Germinal center (tissue), 1 donor: ENCODE data around the gene MARCHF2.
"Not testable (repeated sequence)": the region's sequence is repeated elsewhere in the genome, so short reads cannot be mapped to it uniquely, and the experiment has no call there.

ENCODE experiments used
- DNase-seq: peaks from one replicate; pipeline ENCODE4 v3.0.0; 2012; ENCODE audit warnings: mixed read lengths, low spot score

Gene MARCHF2

DNA sequence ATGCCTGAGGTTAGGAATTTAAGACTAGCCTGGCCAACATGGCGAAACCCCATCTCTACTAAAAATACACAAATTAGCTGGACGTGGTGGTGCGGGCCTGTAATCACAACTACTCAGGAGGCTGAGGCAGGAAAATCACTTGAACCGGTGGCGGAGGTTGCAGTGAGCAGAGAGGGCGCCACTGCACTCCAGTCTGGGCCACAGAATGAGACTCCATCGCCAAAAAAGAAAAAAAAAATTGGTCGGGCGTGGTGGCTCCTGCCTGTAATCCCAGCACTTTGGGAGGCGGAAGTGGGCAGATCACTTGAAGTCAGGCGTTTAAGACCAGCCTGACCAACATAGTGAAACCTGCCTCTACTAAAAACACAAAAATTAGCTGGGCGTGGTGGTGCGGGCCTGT is 2.4 kb upstream of the MARCHF2 start:
- DNase-seq = not testable (repeated sequence)

DNA sequence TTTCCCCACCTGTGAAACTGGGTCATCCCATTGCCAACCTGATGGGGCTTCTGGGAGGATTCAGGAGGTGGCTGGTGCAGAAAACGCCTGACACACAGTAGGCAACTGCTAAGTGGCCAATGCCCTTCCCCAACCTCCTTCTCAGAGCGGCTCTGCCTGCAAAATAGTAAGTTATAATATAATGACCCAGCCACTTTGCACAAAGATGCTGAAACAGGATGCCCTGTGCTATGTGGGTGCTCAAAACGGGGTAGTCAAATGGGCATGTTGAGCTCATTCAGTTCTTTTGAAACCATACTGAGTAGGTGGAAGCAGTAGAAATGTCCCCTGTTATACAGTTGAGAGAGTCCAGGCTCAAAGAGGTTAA is 507 bp downstream of the MARCHF2 start:
- DNase-seq = no peak

DNA sequence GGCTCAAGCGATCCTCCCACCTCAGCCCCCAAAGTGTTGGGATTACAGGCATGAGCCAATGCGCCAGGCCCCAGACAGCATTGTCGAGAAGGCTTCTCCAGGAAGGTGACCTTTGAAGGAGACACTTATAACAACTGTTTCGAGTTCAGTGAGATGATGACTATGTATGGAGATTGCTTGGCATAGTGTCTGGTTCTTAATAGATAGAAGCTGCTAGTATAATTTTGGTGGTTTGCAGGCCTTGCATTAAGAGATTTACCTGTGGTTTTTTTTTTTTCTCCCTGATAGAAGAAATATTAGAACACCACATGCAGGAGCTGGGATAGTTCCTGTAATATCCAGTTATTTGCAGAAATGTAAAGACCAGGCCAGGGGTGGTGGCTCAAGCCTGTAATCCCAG is 3.7 kb downstream of the MARCHF2 start:
- no peak for DNase-seq

DNA sequence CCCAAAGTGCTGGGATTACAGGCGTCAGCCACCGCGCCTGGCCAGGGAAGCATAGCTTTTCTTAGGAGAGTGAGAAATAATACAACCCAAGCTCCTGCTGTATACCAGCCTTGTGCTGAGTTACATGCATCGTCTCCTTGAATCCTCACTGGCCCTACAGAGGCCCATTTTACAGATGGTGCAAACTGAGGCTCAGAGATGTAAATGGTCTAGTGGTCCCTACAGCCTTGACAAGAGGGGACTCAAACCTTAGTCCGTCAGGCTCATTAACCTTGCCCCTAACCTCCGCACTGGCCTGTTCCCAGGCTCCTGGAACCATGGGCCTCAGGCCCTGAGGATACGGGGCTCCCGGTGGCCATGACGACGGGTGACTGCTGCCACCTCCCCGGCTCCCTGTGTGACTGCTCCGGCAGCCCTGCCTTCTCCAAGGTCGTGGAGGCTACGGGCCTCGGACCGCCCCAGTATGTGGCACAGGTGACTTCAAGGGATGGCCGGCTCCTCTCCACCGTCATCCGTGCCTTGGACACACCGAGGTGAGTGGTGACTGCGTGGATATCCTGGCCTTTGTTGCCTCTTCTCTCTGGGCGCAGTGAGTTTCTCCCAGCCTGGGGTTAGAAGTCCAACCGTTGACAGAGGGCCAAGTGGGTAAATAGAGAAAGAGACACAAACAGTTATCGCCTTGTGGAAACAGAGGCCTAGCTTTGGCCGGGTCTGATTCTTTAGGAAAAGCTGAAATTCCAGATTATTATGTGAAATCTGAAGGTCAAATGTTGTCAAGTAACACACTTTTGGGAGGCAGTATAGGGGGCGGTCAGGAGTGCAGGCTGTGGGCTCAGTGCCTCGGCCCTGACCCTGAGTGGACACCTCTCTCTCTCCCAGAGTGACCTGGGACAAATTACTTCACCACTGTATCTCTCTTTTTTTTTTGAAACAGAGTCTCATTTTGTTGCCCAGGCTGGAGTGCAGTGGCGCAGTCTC is 8.7 kb downstream of the MARCHF2 start:
- DNase-seq = no peak

DNA sequence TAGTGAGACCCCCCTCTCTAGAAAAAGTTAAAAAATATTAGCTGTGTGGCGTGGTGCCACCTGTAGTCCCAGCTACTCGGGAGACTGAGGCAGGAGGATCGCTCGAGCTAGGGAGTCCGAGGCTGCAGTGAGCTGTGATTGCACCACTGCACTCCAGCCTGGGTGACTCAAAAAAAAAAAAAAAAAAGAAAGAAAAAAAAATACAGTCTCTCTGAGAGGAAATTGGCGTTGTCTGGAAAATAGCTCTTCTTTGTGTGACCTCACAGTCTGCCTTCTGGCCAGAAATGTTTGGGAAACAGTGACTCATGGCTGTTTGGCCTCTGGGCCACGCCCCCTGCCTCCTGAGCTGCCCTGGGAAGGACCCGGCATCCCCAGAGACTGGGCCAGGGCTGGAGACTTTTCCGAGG is 10.7 kb downstream of the MARCHF2 start:
- no peak for DNase-seq

DNA sequence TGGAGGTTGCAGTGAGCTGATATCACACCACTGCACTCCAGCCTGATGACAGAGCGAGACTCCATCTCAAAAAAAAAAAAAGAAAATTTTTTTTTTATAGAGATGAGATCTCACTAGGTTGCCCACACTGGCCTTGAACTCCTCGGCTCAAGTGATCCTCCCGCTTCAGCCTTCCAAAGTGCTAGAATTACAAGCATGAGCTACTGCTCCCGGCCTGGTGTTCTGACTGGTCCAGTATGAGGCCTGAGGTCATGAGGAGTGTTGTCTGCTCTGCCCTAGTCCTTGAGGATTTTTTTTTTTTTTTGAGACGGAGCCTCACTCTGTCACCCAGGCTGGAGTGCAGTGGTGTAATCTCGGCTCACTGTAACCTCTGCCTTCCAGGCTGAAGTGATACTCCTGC is 12.2 kb downstream of the MARCHF2 start:
- DNase-seq = not testable (repeated sequence)

DNA sequence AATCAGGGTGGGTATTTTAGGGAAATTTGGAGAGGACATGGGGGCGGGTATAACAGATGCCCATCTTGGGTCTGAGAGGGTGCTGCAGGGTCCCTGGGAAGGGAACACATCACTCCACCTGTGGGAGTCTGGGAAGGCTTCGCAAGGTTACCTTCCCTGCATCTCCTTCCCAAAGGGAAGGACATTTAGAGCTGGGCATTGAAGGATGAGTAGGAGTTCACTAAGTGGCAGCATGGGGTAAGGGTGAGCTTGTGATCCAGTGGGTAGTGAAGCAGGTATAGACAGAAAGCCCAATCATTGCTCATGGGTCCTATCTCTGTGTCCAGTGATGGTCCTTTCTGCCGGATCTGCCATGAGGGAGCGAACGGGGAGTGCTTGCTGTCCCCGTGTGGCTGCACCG is 13.2 kb downstream of the MARCHF2 start:
- no peak for DNase-seq

DNA sequence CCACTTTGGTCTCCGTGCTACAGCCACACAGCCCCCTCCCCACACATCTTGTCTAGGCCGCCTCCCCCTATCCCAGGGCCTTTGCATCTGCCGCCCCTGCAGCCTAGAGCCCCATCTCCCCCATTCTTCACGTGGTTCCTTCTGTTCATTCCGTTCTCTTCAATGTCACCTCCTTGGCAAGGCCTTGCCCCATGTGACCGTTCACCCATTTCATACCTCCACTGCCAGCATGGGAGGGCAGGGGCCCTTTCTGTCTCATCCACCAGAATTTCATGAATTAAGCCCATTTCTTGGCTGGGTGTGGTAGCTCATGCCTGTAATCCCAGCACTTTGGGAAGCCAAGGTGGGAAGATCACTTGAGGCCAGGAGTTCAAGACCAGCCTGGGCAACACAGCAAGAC is 15.9 kb downstream of the MARCHF2 start:
- DNase-seq = no peak

DNA sequence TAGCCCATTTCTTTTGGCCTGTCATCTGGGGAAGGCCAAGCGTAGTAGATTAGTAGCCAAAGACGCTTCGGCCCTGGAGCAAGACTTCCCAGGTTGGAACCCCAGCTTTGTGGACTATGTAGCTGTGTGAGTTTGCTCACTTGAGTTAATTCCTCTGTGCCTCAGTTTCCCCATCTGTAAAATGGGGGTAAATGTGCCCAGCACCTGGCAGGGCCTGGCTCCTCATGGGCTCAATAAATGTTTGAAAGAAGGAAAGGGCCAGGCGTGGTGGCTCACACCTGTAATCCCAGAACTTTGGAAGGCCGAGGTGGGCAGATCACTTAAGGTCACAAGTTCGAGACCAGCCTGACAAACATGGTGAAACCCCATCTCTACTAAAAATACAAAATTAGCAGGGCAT is 16.7 kb downstream of the MARCHF2 start:
- no peak for DNase-seq

DNA sequence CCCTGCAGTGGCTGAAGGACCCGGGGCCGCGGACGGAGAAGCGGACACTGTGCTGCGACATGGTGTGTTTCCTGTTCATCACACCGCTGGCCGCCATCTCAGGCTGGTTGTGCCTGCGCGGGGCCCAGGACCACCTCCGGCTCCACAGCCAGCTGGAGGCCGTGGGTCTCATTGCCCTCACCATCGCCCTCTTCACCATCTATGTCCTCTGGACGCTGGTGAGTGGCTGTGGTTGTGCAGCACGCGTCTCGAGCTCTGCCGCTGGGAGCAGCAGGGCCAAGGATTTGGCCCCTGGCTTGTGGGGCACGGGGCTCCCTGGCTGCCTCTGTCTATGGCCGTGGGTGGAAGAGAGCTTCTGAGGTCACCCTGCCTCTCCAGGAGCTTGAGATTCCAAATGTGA is 17.5 kb downstream of the MARCHF2 start:
- DNase-seq = no peak

DNA sequence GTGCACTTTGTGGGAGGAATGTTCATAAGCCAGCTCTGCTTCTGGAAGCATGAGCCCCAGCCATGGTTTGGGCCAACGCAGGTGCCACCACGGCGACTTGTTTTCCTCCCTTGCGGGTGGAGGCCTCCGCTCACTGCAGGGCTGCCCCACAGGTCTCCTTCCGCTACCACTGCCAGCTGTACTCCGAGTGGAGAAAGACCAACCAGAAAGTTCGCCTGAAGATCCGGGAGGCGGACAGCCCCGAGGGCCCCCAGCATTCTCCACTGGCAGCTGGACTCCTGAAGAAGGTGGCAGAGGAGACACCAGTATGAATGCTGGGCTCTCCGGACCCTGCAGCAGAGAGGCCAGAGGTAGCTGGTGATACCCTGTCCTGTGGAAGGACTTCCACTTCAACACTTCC is 25.1 kb downstream of the MARCHF2 start:
- no peak for DNase-seq

DNA sequence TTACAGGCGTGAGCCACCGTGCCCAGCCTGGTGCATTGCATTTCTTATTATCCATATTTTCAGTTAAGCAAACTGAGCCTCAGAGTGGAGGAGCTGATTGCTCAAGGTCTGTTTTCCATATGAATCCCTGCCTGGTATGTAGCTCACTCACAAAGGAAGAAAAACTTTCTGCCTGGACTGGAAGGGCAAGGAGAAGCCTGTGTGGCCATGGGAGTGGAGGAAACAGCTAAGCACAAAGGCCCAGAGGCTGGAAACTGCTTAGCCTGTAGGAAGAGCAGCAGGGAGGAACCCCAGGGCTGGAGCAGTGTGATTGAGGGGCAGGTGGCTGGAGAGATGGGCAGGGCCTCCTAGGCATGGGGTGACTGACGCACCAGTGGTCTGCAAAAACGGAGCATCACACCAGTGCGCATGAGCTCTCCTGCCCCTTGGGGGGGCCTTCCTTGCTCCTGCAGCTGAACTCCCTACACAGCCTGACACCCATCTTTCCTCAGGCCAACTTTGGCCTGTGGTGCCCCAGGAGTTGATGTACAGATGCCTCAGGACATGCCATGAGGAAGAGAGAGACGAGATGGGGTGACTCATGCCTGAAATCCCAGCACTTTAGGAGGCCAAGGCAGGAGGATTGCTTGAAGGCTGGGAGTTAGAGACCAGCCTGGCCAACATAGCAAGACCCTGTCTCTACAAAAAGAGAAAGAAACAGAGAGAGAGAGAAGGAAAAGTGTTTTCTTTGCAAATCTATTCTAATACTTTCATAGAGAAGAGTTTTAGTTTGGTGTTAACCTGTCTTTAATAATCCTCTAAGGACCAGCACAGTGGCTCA is 28.8 kb downstream of the MARCHF2 start:
- DNase-seq = no peak

DNA sequence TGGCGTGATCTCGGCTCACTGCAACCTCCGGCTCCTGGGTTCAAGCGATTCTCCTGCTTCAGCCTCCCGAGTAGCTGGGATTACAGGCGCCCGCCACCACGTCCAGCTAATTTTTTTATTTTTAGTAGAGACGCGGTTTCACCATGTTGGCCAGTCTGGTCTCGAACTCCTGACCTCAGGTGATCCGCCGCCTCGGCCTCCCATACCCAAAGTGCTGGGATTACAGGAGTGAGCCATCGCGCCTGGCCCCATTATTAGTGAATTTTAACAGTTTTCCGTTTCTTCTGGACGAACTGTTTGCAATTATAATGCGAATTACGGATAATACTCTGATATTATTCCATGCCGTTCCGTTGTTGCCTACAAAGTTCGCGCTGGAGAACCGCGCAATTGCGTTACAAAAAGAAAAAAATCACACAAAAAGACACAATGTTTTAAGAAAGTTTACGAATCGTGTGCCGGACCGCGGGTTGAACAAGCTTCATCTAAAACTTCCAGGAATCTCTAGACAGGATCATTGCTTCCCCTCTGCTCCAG is 31.1 kb downstream of the MARCHF2 start:
- not testable (repeated sequence) for DNase-seq

DNA sequence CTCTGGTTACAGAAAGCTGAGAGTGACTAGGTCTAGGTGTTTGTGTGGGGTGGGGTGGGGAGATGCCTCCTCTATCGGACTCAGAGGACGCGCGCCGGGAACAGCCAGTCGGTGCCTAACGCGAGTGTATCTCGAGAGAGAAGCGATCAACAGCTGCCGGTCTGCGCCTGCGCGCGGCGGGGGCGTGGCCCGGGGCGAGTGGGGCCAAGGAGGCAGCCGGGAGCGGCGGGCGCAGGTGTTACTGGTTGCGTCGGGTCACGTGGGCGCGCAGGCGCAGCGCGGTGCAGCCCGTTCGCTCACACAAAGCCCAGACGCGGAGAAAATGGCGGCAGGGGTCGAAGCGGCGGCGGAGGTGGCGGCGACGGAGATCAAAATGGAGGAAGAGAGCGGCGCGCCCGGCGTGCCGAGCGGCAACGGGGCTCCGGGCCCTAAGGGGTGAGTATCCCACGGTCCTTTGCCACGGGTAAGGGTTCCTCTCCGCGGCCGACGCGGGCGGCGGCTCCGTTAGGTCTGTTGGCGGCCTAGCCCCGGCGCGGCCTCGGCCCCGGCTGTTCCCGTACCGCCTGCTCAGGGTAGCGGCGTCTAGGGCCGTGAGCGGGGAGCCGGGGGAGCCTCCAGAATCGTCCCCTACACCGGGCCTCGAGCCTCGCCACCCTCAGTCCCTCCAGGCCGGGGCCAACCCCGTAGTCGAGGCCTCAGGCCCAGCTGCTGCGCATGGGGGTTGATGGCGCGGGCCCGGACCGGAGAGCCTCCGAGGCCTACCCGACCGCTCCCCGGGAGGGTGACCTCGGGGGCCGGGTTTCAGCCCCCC is 31.8 kb downstream of the MARCHF2 start, which contains the start of gene HNRNPM:
Gene HNRNPM, plus strand, starts transcription at position 299 of the 811 bp plus-strand sequence. Its CDS starts 24 bp downstream, at position 323.
- DNase-seq = peak; percentile 98

DNA sequence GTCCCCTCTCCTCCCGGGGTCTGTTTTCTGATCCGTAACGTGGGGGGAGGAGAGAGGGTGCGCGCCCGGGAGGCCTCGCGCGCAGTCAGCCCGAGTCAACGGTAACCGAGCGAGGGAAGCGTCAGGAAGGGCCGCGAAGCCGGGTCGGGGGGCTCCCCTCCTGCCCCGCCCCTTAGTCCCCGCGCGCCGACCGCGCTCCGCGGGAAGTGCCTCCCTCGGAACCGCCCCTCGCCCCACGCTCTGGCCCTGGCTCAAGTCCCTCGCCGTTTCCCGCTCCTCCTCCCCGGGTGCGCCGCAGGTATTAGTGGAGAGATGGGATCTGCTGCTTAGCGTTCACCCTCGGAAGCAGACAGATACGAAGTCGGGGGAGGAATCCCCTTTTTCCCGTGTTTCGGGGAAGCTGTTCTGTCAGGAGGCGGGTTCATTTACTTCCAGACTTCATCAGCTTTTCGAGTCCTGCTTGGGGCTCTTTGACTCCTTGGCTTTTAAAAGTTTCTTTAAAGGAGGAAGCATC is 32.4 kb downstream of the MARCHF2 start:
- peak; percentile 43 for DNase-seq

DNA sequence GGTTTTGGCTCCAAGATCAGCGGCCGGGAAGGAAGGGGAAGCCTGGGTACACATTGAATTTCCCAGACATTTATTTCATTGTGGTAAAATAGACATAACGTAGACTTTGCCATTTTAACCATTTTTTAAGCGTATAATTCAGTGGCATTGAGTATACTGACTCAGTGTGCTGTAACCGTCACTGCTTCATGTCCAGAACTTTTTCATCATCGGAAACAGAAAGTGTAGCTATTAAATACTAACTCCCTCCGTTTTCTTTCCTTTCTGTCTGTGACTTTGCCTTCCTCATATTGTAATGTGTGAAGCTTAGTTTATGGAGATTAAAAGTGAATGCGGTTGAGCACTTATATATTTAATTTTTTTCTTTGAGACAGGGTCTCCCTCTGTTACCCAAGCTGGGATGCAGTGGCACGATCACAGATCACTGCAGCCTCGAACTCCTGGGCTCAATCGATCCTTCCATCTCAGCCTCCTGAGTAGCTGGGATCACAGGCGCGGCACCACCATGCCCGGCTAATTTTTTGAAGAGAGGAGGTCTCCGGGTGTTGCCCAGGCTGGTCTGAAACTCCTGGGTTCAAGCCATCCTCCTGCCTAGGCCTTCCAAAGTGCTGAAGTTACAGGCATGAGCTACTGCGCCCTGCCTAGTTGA is 33.1 kb downstream of the MARCHF2 start:
- DNase-seq = no peak

DNA sequence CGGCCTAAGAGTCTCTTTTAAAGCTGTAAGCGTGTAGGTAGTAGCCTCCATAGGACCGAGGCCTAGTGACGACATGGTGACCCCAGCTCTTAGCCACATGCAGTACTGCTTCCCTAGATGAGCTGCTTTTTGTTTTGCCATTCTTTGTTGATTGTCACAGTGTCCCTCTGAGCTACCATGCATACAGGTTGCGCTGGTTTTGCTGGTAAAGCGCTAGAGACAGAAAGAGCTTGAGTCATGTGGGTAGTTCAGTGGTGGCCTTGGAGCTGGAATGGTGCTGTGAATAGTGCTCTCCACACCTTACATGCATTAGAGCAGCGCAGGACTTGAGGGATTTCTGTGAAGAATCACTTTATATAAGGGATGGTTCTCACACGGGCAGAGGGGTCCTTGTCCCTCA is 36.7 kb downstream of the MARCHF2 start:
- no peak for DNase-seq

DNA sequence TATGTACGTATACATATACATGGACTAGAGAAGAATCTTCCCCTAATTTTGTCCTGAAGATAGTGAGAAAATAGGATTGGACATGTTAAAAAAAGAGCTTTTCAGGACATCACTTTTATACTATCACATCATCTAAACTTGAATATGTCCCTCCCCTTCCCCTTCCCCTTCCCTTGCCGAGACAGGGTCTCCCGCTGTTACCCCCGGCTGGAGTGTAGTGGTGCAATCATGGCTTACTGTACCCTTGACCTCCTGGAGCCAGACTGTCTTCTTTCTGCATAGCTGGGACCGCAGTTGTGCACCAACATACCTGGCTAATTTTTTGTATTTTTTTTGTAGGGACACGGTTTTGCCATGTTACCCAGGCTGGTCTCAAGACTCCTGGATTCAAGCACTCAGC is 38.3 kb downstream of the MARCHF2 start:
- DNase-seq = no peak

DNA sequence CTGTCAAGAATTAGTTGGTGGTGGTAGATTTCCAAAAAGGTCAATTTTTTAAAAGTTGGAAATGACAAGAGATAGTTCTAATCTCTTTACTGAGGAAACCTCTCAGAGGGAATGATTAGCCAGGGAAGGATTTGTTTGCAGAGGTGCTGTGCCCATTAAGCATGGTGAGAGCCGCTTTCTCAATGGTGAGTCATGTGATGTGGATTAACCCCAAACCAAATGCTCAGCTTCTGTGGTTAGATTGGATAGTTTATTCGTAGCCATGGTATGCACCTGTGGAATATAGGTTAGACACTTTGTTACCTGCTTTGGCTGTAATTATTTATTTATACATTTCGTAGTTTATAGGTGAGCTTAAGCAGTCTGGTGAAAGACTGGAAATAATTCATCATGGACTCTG is 38.8 kb downstream of the MARCHF2 start:
- DNase-seq = no peak

DNA sequence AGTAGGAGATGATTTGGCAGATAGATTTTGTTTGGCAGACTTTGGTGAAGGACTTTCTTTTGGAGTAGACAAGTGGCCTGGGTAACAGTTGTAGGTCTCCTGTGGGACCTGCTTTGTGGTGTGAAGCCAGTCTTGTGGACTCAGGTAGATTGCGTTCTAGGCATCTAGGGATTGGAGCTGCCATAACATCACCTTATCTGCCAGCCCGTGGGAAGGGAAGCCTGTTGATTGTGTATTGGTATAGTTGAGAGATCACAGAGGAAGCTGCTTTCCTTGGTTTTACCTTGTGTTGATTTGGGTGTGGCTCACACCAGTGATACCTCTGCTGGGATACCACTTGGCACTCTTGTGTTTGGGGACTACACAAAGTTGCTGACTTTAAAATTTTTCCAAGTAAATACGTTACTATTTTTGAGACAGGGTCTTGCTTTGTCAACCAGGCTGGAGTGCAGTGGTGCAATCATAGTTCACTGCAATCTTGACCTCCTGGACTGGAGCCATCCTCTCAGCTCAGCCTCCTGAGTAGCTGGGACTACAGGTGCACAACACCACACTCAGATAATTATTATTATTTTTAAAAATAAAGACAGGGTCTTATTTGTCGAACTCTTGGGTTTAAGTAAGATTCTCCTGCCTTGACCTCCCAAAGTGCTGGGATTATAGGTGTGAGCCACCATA is 39.5 kb downstream of the MARCHF2 start:
- no peak for DNase-seq

DNA sequence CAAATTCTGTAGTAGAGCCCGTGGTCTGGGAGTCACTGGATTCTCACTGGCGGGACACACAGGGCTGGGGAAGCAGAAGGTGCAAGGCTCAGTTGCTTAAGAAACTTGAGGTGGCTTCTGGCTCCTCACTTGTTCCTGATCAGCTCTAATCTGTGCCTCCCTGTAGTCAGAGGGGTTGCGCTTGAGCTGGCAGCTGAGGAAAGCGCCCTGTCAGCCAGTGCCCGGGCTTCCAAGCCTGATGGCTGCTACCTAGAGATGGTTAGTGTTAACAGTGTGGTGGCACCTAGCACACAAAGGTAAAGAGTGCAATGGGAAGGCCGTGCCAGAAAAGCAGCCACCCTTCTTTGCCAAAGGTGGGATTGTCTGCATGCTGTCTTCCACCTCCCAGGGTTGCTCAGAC is 40.5 kb downstream of the MARCHF2 start:
- no peak for DNase-seq
